Sigmoid colon (tissue), 7 donors: ENCODE data around the gene CMTM2. TPM values are rescaled to one million over a fixed set of nuclear protein-coding genes. Genes with fewer than 3 reads are reported as not detected.

Source experiments
- DNase-seq: peaks from one replicate; pipeline ENCODE4 v3.0.0-alpha.2; 2019
- H3K27ac ChIP-seq, 4 donors: fragments of 200-600 bp; sonication (generic); one replicate each; pipeline ENCODE4 v1.5.1; 2016 to 2019; ENCODE audit warnings: mild to moderate bottlenecking in 1 of 4
- H3K27me3 ChIP-seq, 3 donors: fragments of 200-600 bp; sonication (generic); one replicate each; pipeline ENCODE4 v1.5.1; 2019; ENCODE audit warnings: mild to moderate bottlenecking in 1 of 3
- H3K36me3 ChIP-seq, 4 donors: fragments of 200-600 bp; sonication (generic); one replicate each; pipeline ENCODE4 v1.5.1; 2016 to 2019
- H3K4me1 ChIP-seq, 4 donors: fragments of 200-600 bp; sonication (generic); one replicate each; pipeline ENCODE4 v1.5.1; 2017 to 2019
- H3K4me3 ChIP-seq, 4 donors: fragments of 200-600 bp; sonication (generic); one replicate each; pipeline ENCODE4 v1.5.1; 2017 to 2019; ENCODE audit warnings: mild to moderate bottlenecking in 2 of 4, moderate library complexity in 1 of 4
- H3K9me3 ChIP-seq, 4 donors: fragments of 200-600 bp in 3 of 4; sonication (generic) in 3 of 4; one replicate each; pipeline versions ENCODE4 v1.5.1 to v1.6.1; 2013 to 2019
- CTCF ChIP-seq, 4 experiments: fragments of 450-650 bp in 3 of 4; fragments of 200-600 bp in 1 of 4; IDR thresholded peaks; one replicate each; pipeline ENCODE4 v1.5.1; 2016 to 2019; ENCODE audit warnings: antibody characterized with exemption in 4 of 4, mild to moderate bottlenecking in 3 of 4, moderate library complexity in 2 of 4
- EP300 ChIP-seq, 4 donors: sonication (generic); formaldehyde crosslinking; IDR thresholded peaks; one replicate each; pipeline ENCODE4 v1.6.1; 2017; ENCODE audit warnings: antibody characterized with exemption in 4 of 4
- POLR2A ChIP-seq, 2 donors: fragments of 450-650 bp; IDR thresholded peaks; one replicate each; pipeline ENCODE4 v1.6.1; 2016; ENCODE audit warnings: antibody characterized with exemption in 2 of 2, mild to moderate bottlenecking in 2 of 2, moderate library complexity in 2 of 2
- POLR2AphosphoS5 ChIP-seq, 4 donors: sonication (generic); formaldehyde crosslinking; IDR thresholded peaks; one replicate each; pipeline ENCODE4 v1.6.1; 2017; ENCODE audit warnings: antibody characterized with exemption in 4 of 4
- WGBS, 2 donors: extraction: QIAGEN DNeasy Blood & Tissue Kit; methylation state at CpG; one replicate each; pipeline ENCODE4 v1.1.7; 2013; 5-methylcytosine and 5-hydroxymethylcytosine counted together
- intact Hi-C: fragments of 100-400 bp; cut with DNase I; formaldehyde crosslinking; loops from one replicate; pipeline ENCODE4 v1.15.1; 2023
- polyA plus RNA-seq, 3 donors: library from polyadenylated mRNA; stranded (reverse); fragments of 200-250 nt; gene quantifications; one replicate each; pipeline ENCODE4 v1.2.3, GENCODE V29; 2013
- total RNA-seq, 4 donors: library from RNA; depleted of rRNA; stranded (reverse); fragments of >200 nt; gene quantifications; one replicate each; pipeline ENCODE4 v1.1.0, GENCODE V29; 2016
- donor health status: healthy with polysubstance abuse.
- donor health status: Bipolar disorder and iron deficiency.
- donor health status: healthy.

Gene CMTM2
- total and polyA plus RNA-seq, 7 donors: 0.33 TPM; not detected in 6

GRCh38 chr16:66599726-66600125, 20.5 kb downstream of the CMTM2 start:
- Histone ChIP-seq H3K36me3 (no peaks in the 10 kb centered on the region), H3K27me3 (peaks cover 0 to 22% (median 6%) of the 10 kb centered on the region in 3 donors), H3K4me1 (peaks cover 0 to 13% (median 12%) of the 10 kb centered on the region in 4 donors), H3K9me3 (no peaks in the 10 kb centered on the region), H3K27ac (no peak overlapping the region), H3K4me3 (no peak overlapping the region)
- intact Hi-C loops: no loop called here
- TF ChIP-seq POLR2AphosphoS5 (IDR thresholded peaks at IDR 0.05): no peak
- TF ChIP-seq POLR2A (IDR thresholded peaks at IDR 0.05): no peak
- TF ChIP-seq EP300 (IDR thresholded peaks at IDR 0.05): no peak
- no peak for TF ChIP-seq CTCF (IDR thresholded peaks at IDR 0.05)
- WGBS, 2 donors: 79 to 93% methylated on average over 4 of the region's 4 CpGs
- DNase-seq: no peak

GRCh38 chr16:66600477-66600876, 21.2 kb downstream of the CMTM2 start:
- H3K27ac ChIP-seq: no peak overlapping the region
- H3K27me3 ChIP-seq: peaks cover 0 to 29% (median 11%) of the 10 kb centered on the region in 3 donors
- H3K4me3 ChIP-seq: no peak overlapping the region
- H3K36me3 ChIP-seq: no peaks in the 10 kb centered on the region
- TF ChIP-seq POLR2A (IDR thresholded peaks at IDR 0.05) (no peak), CTCF (IDR thresholded peaks at IDR 0.05) (no peak), POLR2AphosphoS5 (IDR thresholded peaks at IDR 0.05) (no peak)
- WGBS, 2 donors: 93 to 100% methylated on average over 1 of the region's 1 CpG
- DNase-seq: no peak
- H3K9me3 ChIP-seq: no peaks in the 10 kb centered on the region
- intact Hi-C loops: no loop called here
- peaks cover 0 to 21% (median 18%) of the 10 kb centered on the region in 4 donors for H3K4me1 ChIP-seq

- TF ChIP-seq POLR2AphosphoS5 (IDR thresholded peaks at IDR 0.05) (no peak), CTCF (IDR thresholded peaks at IDR 0.05) (no peak), EP300 (IDR thresholded peaks at IDR 0.05) (no peak), POLR2A (IDR thresholded peaks at IDR 0.05) (no peak)
- Histone ChIP-seq H3K36me3 (no peaks in the 10 kb centered on the region), H3K27me3 (peaks cover 0 to 32% (median 13%) of the 10 kb centered on the region in 3 donors), H3K4me3 (no peak overlapping the region), H3K27ac (no peak overlapping the region), H3K4me1 (peaks cover 0 to 24% (median 23%) of the 10 kb centered on the region in 4 donors), H3K9me3 (no peaks in the 10 kb centered on the region)
- 93% methylated on average over 5 of the region's 5 CpGs for WGBS, 2 donors
- no peak for DNase-seq
- intact Hi-C loops: no loop called here
Measured at GRCh38 chr16:66601471-66601870, 22.2 kb downstream of the CMTM2 start.

- no peaks in the 10 kb centered on the region for H3K36me3 ChIP-seq
- WGBS, 2 donors: 12 to 50% methylated on average over 32 of the region's 32 CpGs
- TF ChIP-seq EP300 (IDR thresholded peaks at IDR 0.05): no peak
- TF ChIP-seq POLR2AphosphoS5 (IDR thresholded peaks at IDR 0.05): no peak
- TF ChIP-seq CTCF (IDR thresholded peaks at IDR 0.05): no peak
- TF ChIP-seq POLR2A (IDR thresholded peaks at IDR 0.05): no peak
- H3K4me1 ChIP-seq: peaks cover 0 to 33% (median 31%) of the 10 kb centered on the region in 4 donors
- H3K4me3 ChIP-seq: peak overlapping the region; percentile 45 to 86 (median 58)
- peak; percentile 86 for DNase-seq
- peaks cover 0 to 32% (median 13%) of the 10 kb centered on the region in 3 donors for H3K27me3 ChIP-seq
- H3K27ac ChIP-seq: peak overlapping the region; percentile 62 to 88 (median 82)
- H3K9me3 ChIP-seq: no peaks in the 10 kb centered on the region
- intact Hi-C loops: loop anchor here (2.0 kb wide), 1 partner anchor 197 kb away; no protein-coding TSS in a partner anchor
Measured at GRCh38 chr16:66603537-66604375, 24.5 kb downstream of the CMTM2 start.
